ENCODE measurements around the gene ERMN.
"Not testable (repeated sequence)": the region's sequence is repeated elsewhere in the genome, so short reads cannot be mapped to it uniquely, and the experiment has no call there.

Gene ERMN

DNA sequence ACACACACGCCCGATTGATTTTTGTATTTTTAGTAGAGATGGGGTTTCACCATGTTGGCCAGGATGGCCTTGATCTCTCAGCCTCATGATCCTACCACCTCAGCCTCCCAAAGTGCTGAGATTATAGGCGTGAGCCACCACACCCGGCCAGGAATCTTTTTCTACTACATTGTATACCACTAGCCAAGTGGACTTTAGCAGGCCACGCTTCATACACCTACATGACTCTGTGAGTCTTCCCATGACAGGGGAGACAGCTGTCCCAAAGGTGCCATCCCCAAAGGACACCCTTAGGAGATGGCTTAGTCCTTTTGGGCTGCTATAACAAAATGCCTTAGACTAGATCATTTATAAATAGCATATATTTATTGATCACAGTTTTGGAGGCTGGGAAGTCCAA, 32.8 kb downstream of the ERMN start:
- DNase-seq (ENCODE audit: low read depth) = no peak

DNA sequence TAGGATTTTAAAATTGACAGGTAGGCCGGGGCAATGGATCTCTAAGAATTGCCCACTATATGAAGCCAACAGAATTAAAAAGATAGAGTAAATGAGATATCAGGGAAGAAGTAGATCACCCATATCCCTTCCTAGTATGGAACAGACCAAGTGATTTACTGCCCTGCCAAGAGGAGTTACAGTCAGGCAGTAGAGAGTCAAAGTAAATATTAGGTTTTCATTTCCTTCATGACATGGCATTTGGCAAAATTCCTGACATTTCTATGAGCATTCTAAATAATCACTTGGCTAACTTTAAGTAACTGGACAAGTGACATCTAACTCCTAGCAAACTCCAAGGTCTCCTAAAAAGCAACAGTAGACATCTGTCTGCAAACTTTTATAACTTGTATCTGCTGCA, 34.6 kb downstream of the ERMN start:
- DNase-seq (ENCODE audit: low read depth) = no peak

DNA sequence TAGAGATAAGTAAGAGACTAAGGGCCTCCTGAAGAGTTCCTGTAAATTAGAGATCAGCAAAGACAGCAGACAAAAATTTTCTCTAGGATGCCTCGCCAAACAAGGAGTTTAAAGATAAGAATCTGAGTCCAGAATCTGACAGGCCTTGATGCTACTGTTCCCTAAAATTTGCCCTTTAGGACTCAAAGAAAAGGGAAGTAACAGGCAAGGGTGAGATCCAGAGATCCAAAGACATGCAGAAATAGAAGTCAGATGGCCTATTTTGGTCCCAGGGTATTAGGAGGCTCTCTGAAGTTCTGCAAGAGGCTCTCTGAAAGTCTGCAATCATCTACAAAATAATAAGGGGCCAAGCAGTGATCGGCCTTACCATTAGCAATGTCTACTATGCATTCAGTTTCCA, 35.1 kb downstream of the ERMN start:
- DNase-seq (ENCODE audit: low read depth) = no peak

DNA sequence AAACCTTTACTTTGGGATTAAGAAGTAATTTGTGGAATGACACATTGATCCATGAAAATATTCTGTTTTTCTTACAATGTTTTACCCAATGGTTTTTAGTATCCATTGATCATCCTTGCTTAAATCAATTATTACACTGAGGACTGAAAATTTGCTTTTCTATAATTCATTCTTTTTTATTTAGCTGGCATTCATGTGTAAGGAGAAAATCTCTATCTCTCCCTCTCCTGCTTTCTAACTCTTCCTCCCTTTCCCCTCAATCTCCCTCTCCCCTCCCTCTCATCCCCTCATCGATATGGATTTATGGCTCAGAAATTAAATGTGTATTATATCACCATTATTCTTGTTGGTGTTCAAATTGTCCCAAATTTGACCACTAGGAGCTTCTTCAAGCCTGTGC, 38.5 kb downstream of the ERMN start:
- no peak for DNase-seq (ENCODE audit: low read depth)

DNA sequence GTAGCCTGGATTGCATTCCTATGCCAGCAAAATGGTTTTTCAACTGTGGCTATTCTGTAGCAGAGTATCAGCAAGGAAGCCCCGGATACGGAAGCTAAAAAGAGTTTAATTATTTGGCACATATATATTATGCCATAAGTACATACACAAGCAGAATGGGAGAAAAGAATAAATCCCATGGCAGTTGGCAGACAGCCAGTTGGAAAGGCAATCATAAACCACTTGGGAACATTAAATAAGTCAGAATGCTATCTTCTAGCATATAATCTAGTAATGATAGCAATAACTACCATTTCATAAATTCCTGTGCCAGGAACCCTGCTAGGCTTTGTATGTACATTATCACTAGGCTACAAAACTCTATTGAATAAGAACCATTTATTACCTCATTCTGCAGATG, 42.2 kb downstream of the ERMN start:
- no peak for DNase-seq (ENCODE audit: low read depth)

DNA sequence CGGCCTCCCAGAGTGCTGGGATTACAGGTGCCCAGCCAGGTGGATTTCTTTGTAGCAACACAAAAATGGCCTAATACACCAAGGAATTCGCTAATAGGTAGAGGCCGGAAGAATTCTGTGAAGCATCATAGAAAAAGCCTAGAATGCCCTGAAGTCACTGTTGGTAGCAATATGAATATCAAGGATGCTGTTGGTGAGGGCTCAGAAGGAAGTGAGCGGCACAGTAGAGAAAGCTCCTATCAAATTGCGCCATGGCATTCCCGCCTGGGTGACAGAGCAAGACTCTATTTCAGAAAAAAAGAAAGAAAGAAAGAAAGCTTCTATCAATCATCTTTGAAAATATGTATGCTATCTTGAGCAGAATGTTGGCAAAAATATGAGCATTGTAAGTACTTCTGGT, 44.3 kb downstream of the ERMN start:
- no peak for DNase-seq (ENCODE audit: low read depth)

DNA sequence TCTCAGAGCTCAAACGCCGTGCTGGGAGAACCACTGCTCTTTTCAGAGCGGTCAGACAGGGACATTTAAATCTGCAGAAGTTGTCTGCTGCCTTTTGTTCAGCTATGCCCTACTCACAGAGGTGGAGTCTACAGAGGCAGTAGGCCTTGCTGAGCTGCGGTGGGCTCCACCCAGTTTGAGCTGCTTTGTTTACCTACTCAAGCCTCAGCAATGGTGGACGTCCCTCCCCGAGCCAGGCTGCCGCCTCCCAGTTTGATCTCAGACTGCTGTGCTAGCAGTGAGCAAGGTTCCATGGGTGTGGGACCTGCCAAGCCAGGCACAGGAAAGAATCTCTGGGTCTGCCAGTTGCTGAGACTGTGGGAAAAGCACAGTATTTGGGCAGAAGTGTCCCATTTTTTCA, 46.3 kb downstream of the ERMN start:
- not testable (repeated sequence) for DNase-seq (ENCODE audit: low read depth)

DNA sequence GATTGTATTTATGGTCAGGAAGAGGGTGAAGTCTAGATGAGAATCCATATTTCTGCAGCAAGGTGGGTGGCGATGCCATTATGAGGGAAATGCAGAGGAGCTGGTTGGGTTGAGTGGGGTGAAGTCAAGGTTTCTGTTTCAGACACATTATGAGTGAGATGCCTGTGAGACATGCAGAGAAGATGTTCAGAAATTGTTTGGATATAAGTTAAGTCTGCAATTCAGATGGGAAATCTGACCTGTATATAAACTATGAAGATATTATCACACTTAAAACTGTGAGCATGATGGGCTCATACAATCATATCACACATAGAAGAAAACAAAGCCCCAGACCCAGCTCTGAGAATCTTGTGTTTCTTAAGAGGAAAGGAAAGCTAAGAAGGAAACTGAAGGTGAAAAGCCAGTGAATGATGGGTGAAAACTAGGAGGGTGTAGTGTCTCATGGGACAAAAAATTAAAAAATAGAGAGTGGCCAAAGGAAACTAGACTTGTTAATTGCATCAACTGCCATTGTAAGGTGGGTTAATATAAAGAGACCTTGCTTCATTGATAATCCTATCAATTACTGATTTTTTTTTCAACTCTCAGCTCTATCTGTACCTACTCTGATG, 53.9 kb downstream of the ERMN start:
- DNase-seq (ENCODE audit: low read depth) = no peak

DNA sequence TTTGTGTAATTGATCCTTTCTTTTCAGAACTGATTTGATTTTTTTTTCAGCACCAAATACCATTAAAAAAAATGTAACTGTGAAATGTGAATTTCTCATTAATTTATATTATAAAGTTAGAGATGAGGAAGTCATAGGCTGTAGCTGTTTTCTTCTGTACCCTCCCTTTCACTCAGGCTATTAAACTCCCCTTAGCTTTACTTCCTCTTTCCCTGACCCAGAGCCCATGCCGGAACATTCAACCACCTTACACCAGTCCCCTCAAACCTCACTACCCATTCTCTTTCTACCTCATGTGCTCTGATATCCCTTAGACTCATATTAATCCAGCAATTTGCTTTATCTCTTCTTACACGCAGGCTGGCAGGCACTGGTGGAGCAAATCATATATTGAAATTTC, 55.7 kb downstream of the ERMN start:
- DNase-seq (ENCODE audit: low read depth) = no peak

DNA sequence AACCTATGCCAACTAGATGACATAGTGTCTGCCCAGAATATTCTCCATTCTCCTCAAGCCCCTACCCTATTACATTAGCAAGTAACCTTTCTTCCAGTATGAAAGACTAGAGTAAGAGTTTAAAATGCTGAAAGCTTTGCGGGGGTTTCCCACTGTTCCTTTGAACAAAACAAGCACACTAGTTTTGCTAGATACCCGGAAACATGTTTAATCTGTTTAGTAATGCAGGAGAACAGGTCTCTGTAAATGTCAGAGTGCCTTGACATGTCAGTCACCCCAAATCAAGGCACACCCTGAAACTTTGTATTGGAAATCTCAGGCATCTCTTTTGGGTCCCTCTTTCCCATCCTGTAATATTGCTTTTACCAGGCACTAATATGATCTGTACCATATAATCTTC, 56.6 kb downstream of the ERMN start:
- no peak for DNase-seq (ENCODE audit: low read depth)
